ENCODE data around the gene OR51F1.

DNA sequence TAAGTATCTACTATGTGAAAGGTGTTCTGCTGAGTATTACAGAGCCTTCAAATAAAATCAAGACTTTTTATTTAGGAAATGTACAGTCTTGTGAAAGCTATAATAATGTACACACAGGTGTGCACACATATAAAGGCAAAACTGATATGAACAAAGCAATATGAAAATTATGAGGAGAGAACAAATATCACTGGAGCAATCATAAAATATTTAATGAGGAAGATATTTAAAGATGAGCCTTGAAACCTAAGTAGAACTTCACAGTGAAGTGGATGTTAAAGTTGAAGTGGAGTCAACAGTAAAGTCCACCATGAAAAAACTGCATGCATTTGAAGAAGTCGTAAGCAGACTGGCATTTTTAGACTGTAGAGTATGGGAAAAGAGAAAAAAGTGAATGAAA, 18.5 kb downstream of the OR51F1 start:
- TF ChIP-seq, protein P1, sequence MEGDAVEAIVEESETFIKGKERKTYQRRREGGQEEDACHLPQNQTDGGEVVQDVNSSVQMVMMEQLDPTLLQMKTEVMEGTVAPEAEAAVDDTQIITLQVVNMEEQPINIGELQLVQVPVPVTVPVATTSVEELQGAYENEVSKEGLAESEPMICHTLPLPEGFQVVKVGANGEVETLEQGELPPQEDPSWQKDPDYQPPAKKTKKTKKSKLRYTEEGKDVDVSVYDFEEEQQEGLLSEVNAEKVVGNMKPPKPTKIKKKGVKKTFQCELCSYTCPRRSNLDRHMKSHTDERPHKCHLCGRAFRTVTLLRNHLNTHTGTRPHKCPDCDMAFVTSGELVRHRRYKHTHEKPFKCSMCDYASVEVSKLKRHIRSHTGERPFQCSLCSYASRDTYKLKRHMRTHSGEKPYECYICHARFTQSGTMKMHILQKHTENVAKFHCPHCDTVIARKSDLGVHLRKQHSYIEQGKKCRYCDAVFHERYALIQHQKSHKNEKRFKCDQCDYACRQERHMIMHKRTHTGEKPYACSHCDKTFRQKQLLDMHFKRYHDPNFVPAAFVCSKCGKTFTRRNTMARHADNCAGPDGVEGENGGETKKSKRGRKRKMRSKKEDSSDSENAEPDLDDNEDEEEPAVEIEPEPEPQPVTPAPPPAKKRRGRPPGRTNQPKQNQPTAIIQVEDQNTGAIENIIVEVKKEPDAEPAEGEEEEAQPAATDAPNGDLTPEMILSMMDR (IDR thresholded peaks at IDR 0.05; ENCODE audit: control extremely low read depth in 1 of 3, insufficient read depth in 1 of 3, low read depth in 1 of 3, low read length in 3 of 3): no peak
- no peak for TF ChIP-seq YY1 (IDR thresholded peaks at IDR 0.05; ENCODE audit: low read depth, low read length)

Measured in H1 (cell line).